HepG2 (cell line): Measurements from ENCODE around the gene VRK1. TPM values are rescaled to one million over a fixed set of nuclear protein-coding genes. Genes with fewer than 3 reads are reported as not detected.

Experiments used
- ATAC-seq: fragments of 200-7000 bp; cut with Tn5 transposase; 3 replicates; pipeline ENCODE4 v1.9.1; 2020; ENCODE audit warnings: mild to moderate bottlenecking, moderate library complexity
- BruUV-seq: library from RNA; stranded (reverse); fragments of 400-500 nt; replicated peaks from 2 replicates; lab custom pipeline; 2021; lab: Mats Ljungman, UMichigan
- CTCF ChIA-PET: fragments of 300-600 bp; formaldehyde crosslinking; extraction: SDS; loops from one replicate; lab custom pipeline; 2021; ENCODE audit warnings: low total read pairs, inconsistent platforms, low intra/inter-chr PET ratio; lab: Yijun Ruan, JAX
- POLR2A ChIA-PET: fragments of 350-600 bp; sonication (Branson Sonifier 250); formaldehyde crosslinking; loops from one replicate; lab custom pipeline; 2020; ENCODE audit warnings: antibody characterized with exemption, inconsistent platforms; lab: Yijun Ruan, JAX
- DNase-seq: peaks from one replicate; pipeline ENCODE4 v3.0.0-alpha.2; 2015; ENCODE audit warnings: low spot score
- FAIRE-seq: peaks from 3 replicates; lab custom pipeline; 2011; peaks lifted over from hg19 to GRCh38; lab: Jason Lieb, UNC
- H2AFZ ChIP-seq: one replicate; pipeline ENCODE4 v1.6.1; 2011; ENCODE audit warnings: low read length, inconsistent platforms
- H3K27ac ChIP-seq: fragments of 300-600 bp; 3 replicates; pipeline ENCODE4 v1.8.0; 2011; ENCODE audit warnings: mixed run types, mild to moderate bottlenecking, mixed read lengths, low read length, inconsistent platforms; ENCODE audit not compliant: insufficient read depth; ENCODE audit errors: extremely low read length
- H3K27me3 ChIP-seq, 2 experiments: fragments of 200-600 bp in 1 of 2; 2 replicates in 1 of 2; 3 replicates in 1 of 2; pipeline versions ENCODE4 v1.6.0 to v1.8.0; 2011; ENCODE audit warnings: low read length in 2 of 2, mild to moderate bottlenecking in 2 of 2, moderate library complexity in 2 of 2, inconsistent platforms in 1 of 2; ENCODE audit not compliant: insufficient read depth in 2 of 2, control insufficient read depth in 1 of 2
- H3K36me3 ChIP-seq, 2 experiments: fragments of 200-600 bp in 1 of 2; replicated peaks in 1 of 2; 2 replicates in 1 of 2; 3 replicates in 1 of 2; pipeline versions ENCODE4 v1.5.1 to v1.8.0; 2011; ENCODE audit warnings: low read length in 2 of 2, inconsistent platforms in 1 of 2; ENCODE audit not compliant: insufficient read depth in 2 of 2, control insufficient read depth in 1 of 2
- H3K4me1 ChIP-seq: 2 replicates; pipeline ENCODE4 v1.5.1; 2012; ENCODE audit warnings: low read length, inconsistent platforms; ENCODE audit not compliant: insufficient read depth
- H3K4me2 ChIP-seq: 2 replicates; pipeline ENCODE4 v1.6.0; 2011; ENCODE audit warnings: low read depth, low read length, inconsistent platforms
- H3K4me3 ChIP-seq, 3 experiments: fragments of 200-600 bp in 1 of 3; sonication (generic), shearing (Covaris generic) in 1 of 3; replicated peaks in 1 of 3; 2 replicates each; pipeline ENCODE4 v1.5.1; 2011 to 2016; ENCODE audit warnings: low read length in 3 of 3, inconsistent platforms in 2 of 3, low read depth in 2 of 3, mild to moderate bottlenecking in 2 of 3, control low read depth in 1 of 3, mixed read lengths in 1 of 3; ENCODE audit not compliant: insufficient read depth in 1 of 3
- H3K79me2 ChIP-seq: one replicate; pipeline ENCODE4 v1.6.1; 2011; ENCODE audit warnings: low read length, inconsistent platforms; ENCODE audit not compliant: insufficient read depth
- H3K9ac ChIP-seq: 2 replicates; pipeline ENCODE4 v1.6.0; 2011; ENCODE audit warnings: mild to moderate bottlenecking, low read depth, low read length, inconsistent platforms; ENCODE audit not compliant: insufficient read depth
- H3K9me3 ChIP-seq: 2 replicates; pipeline ENCODE4 v1.5.1; 2012; ENCODE audit warnings: mild to moderate bottlenecking, low read length
- H4K20me1 ChIP-seq: 2 replicates; pipeline ENCODE4 v1.6.0; 2011; ENCODE audit warnings: inconsistent platforms, mild to moderate bottlenecking, low read length, moderate library complexity; ENCODE audit not compliant: insufficient read depth
- CBX5 ChIP-seq: sonication (generic); formaldehyde crosslinking; IDR thresholded peaks from 2 replicates; pipeline ENCODE4 v1.4.0; 2020; ENCODE audit warnings: missing genetic modification reagents, borderline replicate concordance
- CEBPG ChIP-seq: IDR thresholded peaks from 2 replicates; pipeline ENCODE4 v1.6.1; 2016
- GABPA ChIP-seq, 2 experiments: IDR thresholded peaks; 2 replicates each; pipeline ENCODE4 v1.6.1; 2011 to 2016; ENCODE audit warnings: low read depth in 2 of 2, low read length in 1 of 2, missing biosample characterization in 1 of 2, missing genetic modification characterization in 1 of 2
- GATAD2A ChIP-seq: IDR thresholded peaks from 2 replicates; pipeline ENCODE4 v1.6.1; 2016
- KLF16 ChIP-seq, 2 experiments: sonication (generic) in 1 of 2; formaldehyde crosslinking in 1 of 2; IDR thresholded peaks; 2 replicates each; pipeline versions ENCODE4 v1.6.1 to v1.8.0; 2016 to 2023; ENCODE audit warnings: missing genetic modification reagents in 2 of 2, missing compliant biosample characterization in 1 of 2
- LCORL ChIP-seq, 2 experiments: fragments of 450-650 bp in 1 of 2; sonication (generic) in 1 of 2; formaldehyde crosslinking in 1 of 2; IDR thresholded peaks; 2 replicates each; pipeline versions ENCODE4 v1.5.0 to v1.6.1; 2017 to 2020; ENCODE audit warnings: antibody characterized with exemption in 1 of 2, missing genetic modification reagents in 1 of 2
- PPARG ChIP-seq: conservative IDR thresholded peaks from 2 replicates; pipeline ENCODE4 v1.6.1; 2016; ENCODE audit warnings: missing biosample characterization, missing genetic modification reagents
- REL ChIP-seq: sonication (generic); formaldehyde crosslinking; conservative IDR thresholded peaks from 2 replicates; pipeline ENCODE4 v1.8.0; 2022; ENCODE audit warnings: mild to moderate bottlenecking, missing genetic modification reagents, moderate library complexity
- SUZ12 ChIP-seq: fragments of 150-350 bp; IDR thresholded peaks from 2 replicates; pipeline ENCODE4 v1.6.1; 2014; ENCODE audit warnings: low read depth, low read length
- TRIM22 ChIP-seq: fragments of 450-650 bp; IDR thresholded peaks from 2 replicates; pipeline ENCODE4 v1.6.1; 2017
- ZFP36L1 ChIP-seq: sonication (generic); formaldehyde crosslinking; IDR thresholded peaks from 2 replicates; pipeline ENCODE4 v1.8.0; 2022; ENCODE audit warnings: mild to moderate bottlenecking, missing genetic modification reagents, moderate library complexity
- ZFP91 ChIP-seq: sonication (generic); formaldehyde crosslinking; IDR thresholded peaks from 2 replicates; pipeline ENCODE4 v1.9.0; 2022; ENCODE audit warnings: missing genetic modification reagents, mild to moderate bottlenecking, borderline replicate concordance
- ZNF230 ChIP-seq: sonication (generic); formaldehyde crosslinking; IDR thresholded peaks from 2 replicates; pipeline ENCODE4 v1.4.0; 2020; ENCODE audit warnings: mild to moderate bottlenecking, missing genetic modification reagents
- ZNF740 ChIP-seq: sonication (generic); formaldehyde crosslinking; IDR thresholded peaks from 2 replicates; pipeline ENCODE4 v1.4.0; 2020; ENCODE audit warnings: missing genetic modification reagents
- ZNF772 ChIP-seq: sonication (generic); formaldehyde crosslinking; IDR thresholded peaks from 2 replicates; pipeline ENCODE4 v1.5.0; 2020; ENCODE audit warnings: mild to moderate bottlenecking, missing genetic modification reagents
- ZSCAN22 ChIP-seq: sonication (generic); formaldehyde crosslinking; IDR thresholded peaks from 2 replicates; pipeline ENCODE4 v1.4.0; 2020; ENCODE audit warnings: mild to moderate bottlenecking, missing genetic modification reagents
- WGBS: methylation state at CpG from one replicate; pipeline ENCODE4 v1.1.6; 2017; ENCODE audit warnings: low lambda C conversion rate; 5-methylcytosine and 5-hydroxymethylcytosine counted together
- in situ Hi-C: cut with HindIII; loops from 2 replicates; pipeline ENCODE4 v1.10.0; 2017; ENCODE audit warnings: low pct_unique_long_range_greater_than_20kb; ENCODE audit not compliant: extremely low pct_ligation_motif_present
- intact Hi-C: fragments of 100-400 bp; cut with micrococcal nuclease; formaldehyde crosslinking; loops from one replicate; pipeline ENCODE4 v1.10.0; 2022; ENCODE audit not compliant: unreplicated experiment
- polyA plus RNA-seq, 8 experiments: library from polyadenylated mRNA; depleted of rRNA in 3 of 8; stranded (reverse) in 7 of 8; unstranded in 1 of 8; fragments of >200 nt; fragmentation: Illumina TruSeq in 4 of 8; extraction: Trizol in 4 of 8; gene quantifications; 2 replicates each; pipeline versions ENCODE4 v1.2.1 to v1.2.3, GENCODE V29; 2011 to 2016; ENCODE audit warnings: low read depth in 4 of 8, missing spikeins in 1 of 8, mixed read lengths in 1 of 8; ENCODE audit not compliant: insufficient read depth in 1 of 8
- total RNA-seq, 5 experiments: library from RNA; depleted of rRNA; stranded (reverse); fragments of >200 nt; fragmentation: Illumina TruSeq; extraction: Trizol; gene quantifications; 2 replicates each; pipeline ENCODE4 v1.2.3, GENCODE V29; 2016; ENCODE audit warnings: low read depth in 1 of 5

Gene VRK1
- total and polyA plus RNA-seq, 2 of the 13 experiments (the other 11 are each of a cell fraction or from before 2014, with no cell fraction given), result 7.9 to 51.3 TPM

GRCh38 chr14:96874127-96874526, 76.9 kb downstream of the VRK1 start:
- FAIRE-seq (no peak), ATAC-seq (no peak), DNase-seq (no peak)
- in situ Hi-C loops, result no loop called here
- WGBS, result 92% methylated on average over 4 of the region's 4 CpGs
- intact Hi-C loops, result no loop called here
- no peaks in the 10 kb centered on the region for H3K4me1 ChIP-seq
- no peak overlapping the region for H3K27ac ChIP-seq
- no peak overlapping the region for H2AFZ ChIP-seq
- H3K27me3 ChIP-seq, result no peaks in the 10 kb centered on the region
- no peaks in the 10 kb centered on the region for H3K79me2 ChIP-seq
- H4K20me1 ChIP-seq, result no peaks in the 10 kb centered on the region
- no peak overlapping the region for H3K9ac ChIP-seq
- H3K4me2 ChIP-seq, result no peak overlapping the region
- no peaks in the 10 kb centered on the region for H3K9me3 ChIP-seq
- BruUV-seq, result no TSS peak
- no peaks in the 10 kb centered on the region; a peak in 1 of 5 replicates for H3K36me3 ChIP-seq
- ChIA-PET POLR2A (no interaction called here), CTCF (no interaction called here)
- no peak overlapping the region for H3K4me3 ChIP-seq
- TF ChIP-seq GABPA (IDR thresholded peaks at IDR 0.05; ENCODE audit: low read depth, low read length) (no peak), GABPA (CRISPR knock-in tag; IDR thresholded peaks at IDR 0.05; ENCODE audit: low read depth) (no peak), ZSCAN22 (CRISPR knock-in tag) (no peak), ZFP36L1 (no peak), GATAD2A (CRISPR knock-in tag) (no peak), ZNF772 (CRISPR knock-in tag) (no peak), ZNF740 (no peak), CBX5 (no peak)

- FAIRE-seq, result no peak
- no TSS peak for BruUV-seq
- DNase-seq, result peak; percentile 4
- no peaks in the 10 kb centered on the region for H4K20me1 ChIP-seq
- no peaks in the 10 kb centered on the region for H3K4me1 ChIP-seq
- H3K27ac ChIP-seq, result no peak overlapping the region
- POLR2A ChIA-PET, result no interaction called here
- no peak for ATAC-seq
- no peak overlapping the region for H3K4me2 ChIP-seq
- H3K79me2 ChIP-seq, result no peaks in the 10 kb centered on the region
- H3K9ac ChIP-seq, result no peak overlapping the region
- H3K4me3 ChIP-seq, result no peak overlapping the region
- no peaks in the 10 kb centered on the region; a peak in 1 of 5 replicates for H3K36me3 ChIP-seq
- H3K27me3 ChIP-seq, result no peaks in the 10 kb centered on the region
- in situ Hi-C loops, result no loop called here
- intact Hi-C loops, result no loop called here
- H3K9me3 ChIP-seq, result no peaks in the 10 kb centered on the region
- CTCF ChIA-PET, result no interaction called here
- no peak overlapping the region for H2AFZ ChIP-seq
- TF ChIP-seq ZNF230 (CRISPR knock-in tag), result no peak
- no peak for TF ChIP-seq LCORL (IDR thresholded peaks at IDR 0.05)
- TF ChIP-seq LCORL (CRISPR knock-in tag; IDR thresholded peaks at IDR 0.05), result no peak
- TF ChIP-seq TRIM22, result no peak
- TF ChIP-seq PPARG (CRISPR knock-in tag), result no peak
- no peak for TF ChIP-seq SUZ12
- TF ChIP-seq REL, result no peak
- TF ChIP-seq ZFP91 (CRISPR knock-in tag), result no peak
- TF ChIP-seq CEBPG (CRISPR knock-in tag), result no peak
- TF ChIP-seq KLF16 (CRISPR knock-in tag; IDR thresholded peaks at IDR 0.05), result no peak
These were observed 79.6 kb downstream of the VRK1 start for GRCh38 chr14:96876747-96877146.
